GM18499 (cell line): ENCODE measurements around the gene ITSN1.

Source experiments
- ATAC-seq: cut with Tn5 transposase; IDR thresholded peaks from one replicate; pipeline ENCODE4 v1.9.1; 2021; ENCODE audit warnings: moderate number of reproducible peaks; ENCODE audit not compliant: insufficient read depth, unreplicated experiment

Gene ITSN1

DNA sequence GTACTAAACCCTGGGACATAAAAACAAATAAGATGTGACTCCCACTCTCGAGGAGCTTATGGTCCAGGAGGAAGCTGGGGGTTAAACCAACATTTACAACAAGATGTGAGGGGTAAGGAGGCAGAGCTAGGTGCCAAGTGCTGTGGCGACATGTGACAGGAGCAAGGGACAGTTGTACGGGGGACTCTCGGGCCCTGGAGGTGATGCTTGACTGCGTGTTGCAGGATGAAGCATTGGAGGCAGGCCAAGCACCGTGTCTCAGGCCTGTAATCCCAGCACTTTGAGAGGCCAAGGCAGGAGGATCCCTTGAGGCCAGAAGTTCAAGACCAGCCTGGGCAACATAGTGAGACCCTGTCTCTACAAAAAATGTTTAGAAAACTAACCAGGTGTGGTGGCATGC, 236.5 kb downstream of the ITSN1 start:
- no peak for ATAC-seq

DNA sequence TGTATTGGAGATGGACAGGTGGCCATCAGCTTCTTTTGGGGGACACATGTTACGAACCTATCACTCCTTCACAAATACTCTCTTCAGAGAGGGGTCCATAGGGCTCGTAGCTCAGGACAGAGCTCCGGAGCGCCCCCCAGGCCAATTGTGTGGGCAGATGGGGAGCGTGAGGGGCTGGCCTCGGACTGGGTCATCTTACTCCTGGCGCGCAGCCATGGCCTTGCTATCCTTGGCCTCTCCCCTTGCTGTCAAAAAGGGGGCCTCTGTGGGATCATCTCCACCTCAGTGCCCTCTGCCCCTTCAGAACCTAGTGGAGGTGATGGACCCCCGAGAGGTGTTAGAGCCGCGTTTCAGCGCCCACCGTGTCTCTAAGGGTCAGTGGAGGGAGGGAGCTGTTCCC, 238.3 kb downstream of the ITSN1 start:
- ATAC-seq = no peak

DNA sequence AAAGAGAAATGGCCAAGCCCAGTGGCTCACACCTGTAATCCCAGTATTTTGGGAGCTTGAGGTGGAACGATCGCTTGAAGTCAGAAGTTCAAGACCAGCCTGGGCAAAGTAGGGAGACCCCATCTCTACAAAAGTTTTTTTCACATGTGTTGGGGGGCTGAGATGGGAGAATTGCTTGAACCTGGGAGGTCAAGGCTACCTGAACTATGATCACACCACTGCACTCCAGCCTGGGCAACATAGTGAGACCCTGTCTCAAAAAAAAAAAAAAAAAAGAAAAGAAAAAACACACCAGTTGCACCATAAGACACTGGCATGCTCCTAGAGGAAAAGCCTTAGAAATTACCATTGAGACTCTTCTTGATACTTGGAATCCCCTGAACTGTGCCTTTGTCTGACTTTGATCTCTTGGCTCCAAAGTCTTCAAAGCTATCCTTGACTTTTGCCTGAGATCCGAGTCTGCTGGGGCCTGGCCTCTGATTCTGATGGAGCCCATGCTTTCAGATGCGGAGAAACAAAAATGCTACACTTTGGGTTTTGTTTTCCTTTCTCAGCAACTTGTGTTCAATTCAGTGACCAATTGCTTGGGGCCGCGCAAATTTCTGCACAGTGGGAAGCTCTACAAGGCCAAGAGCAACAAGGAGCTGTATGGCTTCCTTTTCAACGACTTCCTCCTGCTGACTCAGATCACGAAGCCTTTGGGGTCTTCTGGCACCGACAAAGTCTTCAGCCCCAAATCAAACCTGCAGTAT, 239.6 kb downstream of the ITSN1 start:
- ATAC-seq = no peak

DNA sequence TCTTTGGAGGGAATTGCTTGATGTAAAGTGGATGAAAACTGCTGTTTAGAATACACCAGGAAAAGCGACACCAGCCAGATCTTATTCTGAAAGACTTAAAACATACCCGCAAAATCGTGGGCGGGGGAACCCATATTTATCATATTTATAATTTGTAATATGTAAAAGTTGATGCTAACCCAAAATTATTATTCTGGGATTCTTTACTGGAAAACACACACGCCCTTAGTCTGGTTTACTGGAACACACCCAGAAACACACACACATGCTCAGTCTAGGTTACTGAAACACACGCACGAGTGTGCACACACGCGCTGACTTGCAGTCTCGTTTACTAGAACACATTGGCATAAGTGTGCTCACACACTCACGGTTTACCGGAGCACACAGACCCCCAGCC, 240.8 kb downstream of the ITSN1 start:
- no peak for ATAC-seq

DNA sequence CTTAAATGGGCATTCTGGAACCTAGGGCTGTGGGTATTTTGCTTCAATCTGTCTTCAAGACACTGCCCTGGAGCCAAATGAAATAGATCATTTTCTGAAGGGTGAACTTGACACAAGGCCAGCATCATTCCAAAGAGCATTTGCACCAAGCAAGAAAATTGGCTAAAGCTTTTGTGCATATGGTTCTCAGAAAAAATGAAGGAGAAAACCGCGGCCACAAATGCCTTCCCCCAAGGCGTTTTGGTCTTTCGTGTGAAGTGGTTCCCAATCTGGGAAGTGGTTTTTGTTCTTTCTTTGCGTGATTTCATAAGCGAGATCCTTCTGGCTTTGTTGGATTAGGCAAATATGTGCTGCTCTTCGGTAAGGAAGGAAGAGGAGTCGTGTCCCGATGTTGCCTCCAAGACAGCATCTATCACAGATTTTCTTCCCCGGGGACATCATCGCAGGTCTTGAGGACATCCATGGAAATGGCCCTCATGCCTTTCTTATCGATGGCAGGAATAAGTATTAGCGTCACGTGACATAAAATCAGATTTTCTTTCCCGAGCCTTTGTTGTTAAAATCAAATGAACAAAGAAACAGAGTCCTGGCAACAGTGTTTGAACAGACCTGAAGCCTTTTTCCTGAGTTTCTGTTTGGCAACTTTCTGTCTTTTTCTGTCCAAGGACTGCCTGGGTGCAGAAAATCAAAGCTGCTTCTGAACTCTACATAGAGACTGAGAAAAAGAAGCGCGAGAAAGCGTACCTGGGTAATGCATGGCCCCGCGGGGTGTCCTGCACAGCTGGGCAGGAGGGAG, 242.3 kb downstream of the ITSN1 start:
- ATAC-seq = no peak

DNA sequence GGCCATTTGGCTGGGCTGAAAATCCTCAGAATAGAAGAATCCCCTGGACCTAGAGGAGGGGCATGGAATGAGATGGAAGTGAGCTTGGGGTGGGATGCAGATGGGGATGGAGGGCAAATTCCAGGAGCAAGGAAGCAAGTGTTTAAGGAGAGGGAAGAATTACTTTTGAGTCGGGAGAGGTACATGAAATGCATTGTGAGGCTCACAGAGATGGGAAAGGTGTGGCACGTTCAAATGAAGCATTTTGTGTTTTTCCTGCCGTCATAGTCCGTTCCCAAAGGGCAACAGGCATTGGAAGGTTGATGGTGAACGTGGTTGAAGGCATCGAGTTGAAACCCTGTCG, 242.8 kb downstream of the ITSN1 start:
- no peak for ATAC-seq

DNA sequence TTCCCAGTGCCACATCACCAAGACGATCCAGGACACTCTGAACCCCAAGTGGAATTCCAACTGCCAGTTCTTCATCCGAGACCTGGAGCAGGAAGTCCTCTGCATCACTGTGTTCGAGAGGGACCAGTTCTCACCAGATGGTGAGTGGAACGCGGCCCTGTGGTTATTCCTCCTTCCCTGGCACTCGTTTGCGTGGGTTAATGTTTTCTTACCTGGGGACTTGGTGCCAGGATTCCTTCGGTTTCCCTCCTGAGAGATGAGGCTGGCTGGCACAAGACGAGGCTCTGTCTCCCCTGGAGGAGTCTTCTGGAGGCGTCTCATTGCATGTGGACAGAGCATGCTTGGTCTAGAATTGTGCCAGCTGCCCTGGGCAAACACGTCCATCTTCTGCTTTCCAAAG, 244.0 kb downstream of the ITSN1 start:
- no peak for ATAC-seq

DNA sequence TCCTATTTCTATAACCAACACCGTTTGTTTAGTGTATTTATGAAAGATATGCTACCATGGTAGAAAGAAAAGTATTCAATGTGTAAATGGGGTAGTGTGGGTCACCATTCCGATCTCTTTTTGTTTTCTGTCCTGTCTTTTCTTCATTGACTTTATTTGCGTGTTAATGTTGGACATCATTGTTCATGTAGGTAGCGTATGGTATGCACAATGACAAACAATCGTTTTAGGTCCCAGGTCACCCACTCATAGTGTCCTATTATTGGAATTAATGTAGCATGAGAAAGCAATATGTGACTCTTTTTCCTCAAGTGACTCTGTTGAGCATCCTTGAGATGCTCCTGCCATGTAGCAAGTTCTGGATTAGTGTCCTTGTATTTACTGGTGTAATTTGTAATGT, 247.9 kb downstream of the ITSN1 start:
- no peak for ATAC-seq

DNA sequence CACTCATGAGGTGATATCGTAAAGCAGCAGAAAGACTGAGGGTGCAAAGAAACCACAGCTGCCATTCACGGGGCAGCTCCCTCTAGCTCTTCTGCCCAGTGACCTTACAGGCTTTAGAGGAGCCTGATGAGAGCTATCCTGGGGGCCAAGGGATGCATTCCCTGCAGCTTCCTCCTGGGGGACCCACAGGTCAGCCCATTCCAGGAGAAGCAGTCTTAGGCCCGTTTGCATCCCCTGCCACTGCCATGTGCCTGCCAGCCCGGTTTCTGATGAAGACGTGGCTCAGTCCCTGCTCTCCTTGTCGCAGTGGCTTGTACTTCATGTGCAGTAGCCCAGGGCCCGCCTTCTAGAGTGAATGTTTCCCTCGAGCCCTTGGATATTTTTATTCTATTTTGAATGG, 250.6 kb downstream of the ITSN1 start:
- ATAC-seq = no peak

DNA sequence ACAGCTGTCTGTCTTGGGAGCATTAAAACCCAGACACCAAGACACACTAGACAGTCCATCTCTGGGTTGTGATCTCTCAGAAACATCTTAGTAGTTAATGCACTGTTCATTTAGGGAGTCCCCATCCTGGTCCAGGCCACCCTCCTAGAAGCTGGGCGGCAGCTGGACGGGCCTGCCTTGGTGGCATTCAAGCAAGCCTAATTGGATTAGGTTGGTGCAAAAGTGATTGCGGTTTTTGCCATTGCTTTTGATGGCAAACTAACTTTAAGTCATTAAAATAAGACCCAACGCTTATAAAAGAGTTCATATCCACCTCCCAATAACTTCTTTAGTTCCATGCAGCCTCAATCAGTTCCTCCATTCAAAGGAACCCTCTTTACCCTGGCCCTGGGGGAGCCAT, 251.6 kb downstream of the ITSN1 start:
- ATAC-seq = no peak

DNA sequence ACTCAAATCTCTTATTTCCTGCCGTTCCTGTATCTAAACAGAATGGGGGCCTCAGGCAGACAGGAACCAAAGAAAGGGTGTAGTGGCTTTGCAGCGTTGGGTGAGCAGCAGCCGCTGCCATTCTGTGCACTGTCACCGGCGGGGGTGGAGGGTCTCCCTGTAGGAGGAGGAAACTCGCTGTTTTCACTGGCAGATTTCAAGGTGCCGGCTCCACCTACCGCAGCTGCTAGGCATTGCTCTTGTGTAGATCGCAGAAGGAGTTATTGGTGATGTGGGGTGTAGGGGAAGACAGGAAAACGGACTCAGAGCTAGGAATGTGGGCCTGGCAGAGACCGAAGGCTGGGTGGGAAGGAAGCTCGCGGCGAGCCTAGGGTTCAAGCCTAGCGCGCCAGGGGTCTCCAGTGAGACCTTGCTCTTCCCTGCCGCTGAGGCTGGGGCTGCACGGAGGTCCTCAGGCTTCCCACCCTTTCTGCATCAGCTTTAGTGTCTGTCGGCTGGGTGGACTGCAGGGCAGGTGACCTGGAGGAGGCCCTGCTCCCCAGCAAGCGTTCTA, 252.5 kb downstream of the ITSN1 start:
- no peak for ATAC-seq

DNA sequence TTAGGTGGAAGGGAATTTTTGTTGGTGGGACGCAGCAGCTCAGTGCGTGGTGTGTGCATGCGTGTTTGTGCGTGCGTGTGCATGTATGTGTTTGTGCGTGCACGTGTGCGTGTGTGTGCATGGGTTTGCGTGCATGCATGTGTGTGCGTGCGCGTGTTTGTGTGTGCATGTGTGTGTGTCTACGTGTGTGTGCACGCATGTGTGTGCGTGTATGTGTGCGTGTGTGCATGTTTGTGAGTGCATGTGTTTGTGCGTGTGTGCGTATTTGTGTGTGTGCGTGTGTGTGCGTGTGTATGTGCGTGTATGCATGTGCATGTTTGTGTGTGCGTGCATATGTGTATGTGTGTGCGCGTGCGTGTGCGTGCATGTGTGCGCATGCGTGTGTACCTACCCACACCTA, 253.1 kb downstream of the ITSN1 start:
- no peak for ATAC-seq

DNA sequence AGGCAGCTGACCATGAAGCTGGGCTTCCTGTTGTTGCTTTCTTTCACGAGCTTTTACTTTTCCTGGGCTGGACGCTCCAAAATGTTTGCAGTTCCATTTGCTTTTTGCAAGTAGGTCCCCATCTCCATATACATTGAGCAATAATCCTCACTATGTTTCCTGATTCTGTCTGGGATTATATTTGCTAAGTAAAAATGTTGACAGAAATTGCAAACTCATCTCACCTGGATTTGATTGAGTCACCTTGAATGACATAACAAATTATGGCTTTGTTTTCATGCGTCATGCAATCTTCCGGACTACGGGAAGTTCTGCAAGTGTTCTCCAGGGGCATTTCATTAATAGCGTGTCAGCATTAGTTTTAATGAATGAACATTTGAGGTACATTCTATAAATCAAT, 254.4 kb downstream of the ITSN1 start:
- no peak for ATAC-seq

DNA sequence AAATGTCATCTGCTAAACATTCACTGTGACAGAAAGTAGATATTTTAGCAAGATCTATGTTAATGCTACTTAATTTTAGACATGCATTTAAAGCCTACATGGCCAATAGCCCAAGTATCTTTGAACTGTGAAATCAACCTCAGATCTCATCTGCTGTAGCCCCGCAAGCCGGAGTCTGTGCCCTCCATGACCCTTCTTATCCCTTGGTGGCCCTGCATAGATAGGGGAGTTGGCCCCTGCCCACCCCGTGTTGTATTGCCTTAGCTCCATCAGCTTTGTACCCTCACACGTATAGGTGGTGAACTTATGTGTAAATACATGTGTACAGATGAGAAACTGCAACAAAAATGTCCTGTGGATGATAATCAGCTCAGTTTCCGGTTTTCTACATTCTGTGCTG, 254.8 kb downstream of the ITSN1 start:
- ATAC-seq = no peak

DNA sequence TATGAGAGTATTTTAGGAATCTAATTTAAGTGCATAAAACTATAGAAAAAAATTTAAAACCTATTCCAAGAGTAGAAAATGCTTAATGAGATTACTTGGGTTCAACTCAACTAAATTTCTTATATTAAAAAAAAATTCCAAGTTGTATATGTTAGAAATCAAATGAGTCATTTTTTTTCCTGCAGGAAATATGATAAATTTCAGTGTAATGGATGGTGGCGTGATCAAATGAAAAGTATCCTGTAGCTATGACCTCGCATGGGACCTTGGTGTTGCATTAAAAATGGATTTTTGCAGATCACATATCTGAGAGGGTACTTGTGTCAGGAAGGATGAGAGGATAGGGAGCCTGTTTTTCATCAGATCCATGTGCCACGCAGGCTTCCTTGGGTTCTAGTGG, 255.4 kb downstream of the ITSN1 start:
- ATAC-seq = no peak

DNA sequence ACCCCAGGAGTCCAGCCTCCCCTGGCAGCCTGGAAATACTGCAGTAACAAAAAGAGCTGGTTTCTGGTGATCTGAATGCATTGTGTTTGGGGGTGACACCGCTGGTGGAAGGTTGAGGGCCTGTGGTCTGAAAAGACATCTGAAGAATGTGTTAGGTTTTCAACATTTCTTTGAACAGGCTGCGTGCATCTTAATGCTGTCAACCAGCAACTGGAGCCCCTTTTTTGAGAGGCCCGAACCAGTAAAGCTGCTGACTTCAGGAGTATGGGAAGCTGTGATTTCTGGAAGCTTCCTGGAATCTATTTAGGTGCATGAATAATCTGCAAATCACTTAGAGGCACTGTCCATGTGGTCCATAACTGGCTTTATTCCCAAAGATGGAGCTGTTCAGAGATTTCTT, 256.3 kb downstream of the ITSN1 start:
- ATAC-seq = no peak

DNA sequence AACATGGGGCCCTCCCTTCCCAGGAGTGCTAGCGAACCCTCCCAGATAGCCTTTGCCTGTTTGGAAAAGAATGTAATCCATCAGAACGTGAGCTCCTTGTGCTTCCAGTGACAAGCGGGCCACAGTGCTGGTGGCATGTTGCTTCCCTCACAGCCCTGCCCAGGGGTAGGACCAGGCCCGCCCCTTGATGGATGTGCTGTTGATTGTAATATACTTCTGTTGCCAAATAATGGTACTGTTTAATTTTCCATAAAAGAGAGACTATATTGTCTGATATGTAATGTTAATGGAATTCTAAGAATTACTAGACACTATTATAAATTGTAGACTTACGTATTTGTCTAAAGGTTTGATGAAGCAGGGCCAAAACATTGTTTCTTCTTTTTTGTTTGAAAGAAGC, 256.9 kb downstream of the ITSN1 start:
- no peak for ATAC-seq

DNA sequence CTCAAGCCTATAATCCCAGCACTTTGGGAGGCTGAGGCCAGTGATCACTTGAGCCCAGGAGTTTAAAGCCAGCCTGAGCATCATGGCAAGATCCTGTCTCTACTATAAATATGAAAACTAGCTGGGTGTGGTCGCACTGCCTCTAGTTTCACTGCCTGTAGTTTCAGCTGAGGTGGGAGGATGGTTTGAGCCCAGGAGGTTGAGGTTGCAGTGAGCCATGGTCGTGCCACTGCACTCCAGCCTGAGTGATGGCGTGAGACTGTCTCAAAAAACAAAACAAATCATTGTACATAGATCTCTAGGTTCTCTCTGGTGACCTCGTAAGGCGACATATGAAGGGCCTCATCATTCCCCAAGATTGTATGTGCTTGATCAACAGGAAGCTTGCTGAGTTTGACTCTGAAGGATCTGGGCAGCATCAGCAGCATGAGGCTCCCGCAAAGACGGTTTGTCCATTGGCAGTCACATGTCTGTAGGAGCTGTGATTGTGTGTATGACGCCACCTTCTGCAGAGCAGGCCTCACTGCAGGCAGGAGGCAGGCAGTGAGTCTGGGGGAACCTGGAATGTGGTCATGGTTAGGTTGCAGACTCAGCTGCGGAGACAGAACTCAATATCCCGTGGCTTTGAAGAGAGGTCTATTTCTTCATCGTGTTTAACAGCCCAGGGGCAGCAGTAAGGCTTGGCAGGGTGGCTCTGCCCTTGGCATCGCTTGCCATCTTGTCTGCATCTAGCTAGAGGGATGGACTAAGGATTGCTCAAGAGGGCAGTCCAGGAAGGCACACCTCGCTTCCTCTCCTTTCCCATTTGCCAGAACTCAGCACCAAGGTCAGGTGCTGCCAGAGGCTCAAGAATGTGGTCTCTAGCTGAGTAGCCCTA, 259.3 kb downstream of the ITSN1 start:
- ATAC-seq = no peak

DNA sequence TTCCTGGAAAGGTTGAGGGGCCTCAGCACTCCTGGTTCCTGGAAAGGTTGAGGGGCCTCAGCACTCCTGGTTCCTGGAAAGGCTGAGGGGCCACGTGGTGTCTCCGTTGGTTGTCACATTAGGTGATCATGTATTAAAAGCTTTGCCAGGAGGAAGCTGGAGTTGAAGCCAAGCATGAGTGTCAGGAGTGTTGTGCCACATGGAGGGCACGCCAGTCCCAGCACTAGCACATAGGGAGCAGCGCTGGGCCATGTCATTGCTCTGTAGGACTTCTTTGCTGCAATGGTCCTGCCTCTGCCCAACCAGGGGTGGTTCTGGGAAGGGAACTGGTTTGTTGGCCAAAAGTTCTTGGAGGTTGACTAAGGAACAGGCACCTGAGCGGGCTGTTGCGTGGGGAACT, 260.0 kb downstream of the ITSN1 start:
- no peak for ATAC-seq

DNA sequence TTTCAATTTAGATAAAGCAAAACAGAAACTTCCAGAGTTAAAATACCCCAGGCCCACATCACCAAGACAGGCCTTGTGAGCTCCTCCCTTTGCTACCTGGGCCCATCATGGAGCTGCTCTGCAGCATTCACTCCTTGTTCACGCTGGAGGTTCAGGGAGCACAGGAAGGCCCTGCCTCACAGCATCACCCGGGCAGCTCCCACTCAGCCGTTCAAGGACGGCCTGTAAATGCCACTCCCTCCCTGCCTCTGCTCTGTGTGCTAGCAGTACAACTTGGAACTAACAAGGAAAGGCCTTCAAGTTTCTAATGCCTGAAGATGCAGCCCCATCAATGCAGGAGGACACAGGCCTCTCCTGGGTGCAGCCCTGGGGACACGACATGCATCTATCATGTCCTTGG, 261.7 kb downstream of the ITSN1 start:
- ATAC-seq = no peak

DNA sequence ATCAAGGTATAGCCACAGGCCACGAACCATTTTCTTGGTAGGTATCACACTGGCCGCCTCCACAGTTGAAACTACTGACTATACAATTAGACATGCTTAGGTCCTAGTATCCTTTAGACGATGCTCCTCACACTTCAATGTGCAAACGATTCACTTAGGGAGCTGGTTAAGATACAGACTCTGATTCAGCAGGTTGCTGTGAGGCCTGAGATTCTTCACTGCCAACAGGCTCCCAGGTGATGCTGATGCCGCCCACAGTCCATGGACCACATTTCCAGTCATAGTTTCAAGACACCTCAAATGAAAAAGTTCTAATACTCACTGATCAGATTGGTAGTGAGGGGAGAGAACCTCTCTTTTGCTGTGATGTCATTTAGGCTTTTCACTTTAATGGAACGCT, 266.5 kb downstream of the ITSN1 start:
- ATAC-seq = no peak
